Measurements from ENCODE around the gene MACF1.

Gene MACF1

DNA sequence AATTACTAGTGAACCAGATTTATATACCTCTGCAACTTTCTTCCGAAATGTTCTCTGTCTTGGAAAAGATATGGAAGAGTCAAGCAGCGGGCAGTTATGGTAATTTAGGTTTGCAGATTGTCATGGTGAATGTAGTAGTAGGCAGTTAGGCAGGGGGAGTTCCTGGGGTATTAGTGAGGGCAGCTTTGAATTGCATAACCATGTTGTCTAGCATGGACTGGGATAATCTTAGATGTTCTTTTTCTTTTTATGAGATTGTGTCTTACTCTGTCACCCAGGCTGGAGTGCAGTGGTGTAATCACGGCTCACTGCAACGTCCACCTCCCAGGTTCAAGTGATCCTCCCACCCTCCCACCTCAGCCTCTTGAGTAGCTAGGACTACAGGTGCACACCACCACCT lies 25.0 kb downstream of the MACF1 start:
- no peak overlapping the region for H3K4me3 ChIP-seq (ENCODE audit: low read length)
- no peak for DNase-seq (ENCODE audit: low read depth)
- TF ChIP-seq, protein P1, sequence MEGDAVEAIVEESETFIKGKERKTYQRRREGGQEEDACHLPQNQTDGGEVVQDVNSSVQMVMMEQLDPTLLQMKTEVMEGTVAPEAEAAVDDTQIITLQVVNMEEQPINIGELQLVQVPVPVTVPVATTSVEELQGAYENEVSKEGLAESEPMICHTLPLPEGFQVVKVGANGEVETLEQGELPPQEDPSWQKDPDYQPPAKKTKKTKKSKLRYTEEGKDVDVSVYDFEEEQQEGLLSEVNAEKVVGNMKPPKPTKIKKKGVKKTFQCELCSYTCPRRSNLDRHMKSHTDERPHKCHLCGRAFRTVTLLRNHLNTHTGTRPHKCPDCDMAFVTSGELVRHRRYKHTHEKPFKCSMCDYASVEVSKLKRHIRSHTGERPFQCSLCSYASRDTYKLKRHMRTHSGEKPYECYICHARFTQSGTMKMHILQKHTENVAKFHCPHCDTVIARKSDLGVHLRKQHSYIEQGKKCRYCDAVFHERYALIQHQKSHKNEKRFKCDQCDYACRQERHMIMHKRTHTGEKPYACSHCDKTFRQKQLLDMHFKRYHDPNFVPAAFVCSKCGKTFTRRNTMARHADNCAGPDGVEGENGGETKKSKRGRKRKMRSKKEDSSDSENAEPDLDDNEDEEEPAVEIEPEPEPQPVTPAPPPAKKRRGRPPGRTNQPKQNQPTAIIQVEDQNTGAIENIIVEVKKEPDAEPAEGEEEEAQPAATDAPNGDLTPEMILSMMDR (conservative IDR thresholded peaks at IDR 0.05; ENCODE audit: low read length), result no peak

DNA sequence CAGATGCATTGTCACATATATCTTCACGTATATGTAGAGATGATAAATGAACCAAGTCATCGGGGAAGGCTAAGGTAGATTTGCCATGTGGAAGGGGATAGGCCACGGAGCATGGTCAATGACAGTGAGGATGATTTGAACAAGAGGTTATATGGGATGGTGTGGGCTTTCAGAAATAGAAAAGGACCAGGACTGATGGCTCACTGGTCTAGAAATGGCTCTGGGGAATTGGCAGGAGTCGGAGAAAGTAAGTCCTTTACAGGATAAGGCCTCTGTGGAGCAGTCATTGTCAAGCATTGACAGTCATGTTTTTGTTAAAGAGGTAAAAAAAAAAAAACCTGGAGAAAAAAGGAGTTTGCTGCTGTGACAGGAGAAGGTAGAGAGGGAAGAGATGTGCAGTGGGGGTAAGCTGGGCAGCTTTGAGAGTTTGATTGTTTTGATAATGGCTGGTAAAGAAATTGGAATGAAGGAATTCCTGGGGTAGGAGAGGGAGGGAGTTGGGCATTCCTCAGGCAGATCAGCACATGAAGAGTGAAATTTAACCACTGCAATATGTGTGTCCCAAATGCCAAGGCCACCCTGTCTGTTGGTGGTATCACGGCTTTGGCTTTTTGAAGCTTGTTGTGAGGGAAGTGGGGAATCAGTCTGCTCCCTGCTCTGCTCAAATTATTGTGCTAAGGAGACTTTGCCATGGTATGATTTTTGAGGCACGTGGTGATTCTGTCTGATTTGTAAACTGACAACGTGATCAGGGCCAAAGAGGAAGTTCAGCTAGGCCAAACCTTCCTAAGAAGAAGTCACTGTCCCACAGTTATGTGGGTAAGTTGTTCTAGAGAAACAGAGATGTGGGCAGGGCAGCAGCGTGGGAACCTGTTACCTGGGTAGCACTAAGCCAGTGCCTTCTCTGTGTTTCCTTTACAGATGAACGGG lies 26.0 kb downstream of the MACF1 start:
- TF ChIP-seq, protein P1 (conservative IDR thresholded peaks at IDR 0.05; ENCODE audit: low read length), result no peak
- no peak overlapping the region for H3K4me3 ChIP-seq (ENCODE audit: low read length)
- DNase-seq (ENCODE audit: low read depth), result peak; percentile 67

DNA sequence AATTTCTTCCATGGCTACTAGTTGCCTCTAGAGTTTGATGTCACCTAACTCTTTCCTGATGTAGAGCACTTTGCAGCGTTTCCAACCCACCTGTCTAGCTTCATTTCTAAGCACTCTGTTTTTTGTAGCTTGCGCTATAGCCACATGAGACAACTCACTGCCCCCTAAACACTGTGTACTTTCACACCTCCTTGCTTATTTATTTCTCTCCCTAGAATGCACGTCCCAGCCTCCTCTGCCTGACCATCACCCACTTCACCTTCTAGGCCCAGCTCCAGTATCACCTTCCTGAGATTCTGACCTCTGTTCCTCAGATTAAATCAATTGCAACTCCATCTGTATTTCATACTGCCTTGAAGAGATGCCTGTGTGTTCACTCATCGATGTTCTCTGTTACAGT lies 32.5 kb downstream of the MACF1 start:
- TF ChIP-seq, protein P1 (conservative IDR thresholded peaks at IDR 0.05; ENCODE audit: low read length), result no peak
- no peak overlapping the region for H3K4me3 ChIP-seq (ENCODE audit: low read length)
- no peak for DNase-seq (ENCODE audit: low read depth)

DNA sequence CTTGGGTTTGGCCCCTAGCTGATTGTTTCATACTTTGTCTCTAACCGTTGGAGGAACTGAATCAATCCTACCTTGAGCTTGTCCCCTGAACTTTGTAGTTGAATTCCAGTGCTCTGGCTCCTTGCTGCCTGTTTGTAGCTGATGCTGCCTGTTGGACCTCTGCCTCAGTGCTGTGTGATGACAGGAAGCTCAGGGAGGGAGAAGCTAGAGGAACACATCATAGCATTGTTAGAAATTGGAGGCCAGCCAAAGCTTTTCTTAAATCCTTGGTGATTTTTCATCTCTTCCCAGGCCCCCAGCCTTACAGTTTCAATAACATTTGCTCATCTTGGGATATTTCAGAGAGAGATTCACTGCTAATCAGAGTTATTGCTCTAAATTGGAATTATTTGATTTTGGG lies 34.0 kb downstream of the MACF1 start:
- TF ChIP-seq, protein P1 (conservative IDR thresholded peaks at IDR 0.05; ENCODE audit: low read length), result no peak
- no peak overlapping the region for H3K4me3 ChIP-seq (ENCODE audit: low read length)
- peak; percentile 81 for DNase-seq (ENCODE audit: low read depth)

DNA sequence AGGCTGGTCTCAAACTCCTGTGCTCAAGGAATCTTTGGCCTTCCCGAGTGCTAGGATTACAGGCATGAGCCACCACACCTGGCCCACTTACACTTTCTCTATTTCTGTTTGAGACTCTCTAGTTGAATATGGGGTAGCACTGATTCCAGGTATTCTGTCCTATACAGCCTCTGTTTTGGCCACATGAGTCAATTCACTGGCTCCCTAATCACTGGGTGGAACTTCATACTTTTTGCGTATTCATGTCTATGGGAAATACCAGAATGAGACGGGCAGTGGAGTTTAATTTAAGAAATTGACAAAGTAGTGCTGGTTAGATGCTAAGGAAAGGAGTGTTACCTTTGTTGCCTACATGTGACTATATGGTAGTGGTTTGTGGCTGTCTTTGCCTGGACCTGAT lies 35.5 kb downstream of the MACF1 start:
- no peak overlapping the region for H3K4me3 ChIP-seq (ENCODE audit: low read length)
- TF ChIP-seq, protein P1 (conservative IDR thresholded peaks at IDR 0.05; ENCODE audit: low read length), result no peak
- no peak for DNase-seq (ENCODE audit: low read depth)

DNA sequence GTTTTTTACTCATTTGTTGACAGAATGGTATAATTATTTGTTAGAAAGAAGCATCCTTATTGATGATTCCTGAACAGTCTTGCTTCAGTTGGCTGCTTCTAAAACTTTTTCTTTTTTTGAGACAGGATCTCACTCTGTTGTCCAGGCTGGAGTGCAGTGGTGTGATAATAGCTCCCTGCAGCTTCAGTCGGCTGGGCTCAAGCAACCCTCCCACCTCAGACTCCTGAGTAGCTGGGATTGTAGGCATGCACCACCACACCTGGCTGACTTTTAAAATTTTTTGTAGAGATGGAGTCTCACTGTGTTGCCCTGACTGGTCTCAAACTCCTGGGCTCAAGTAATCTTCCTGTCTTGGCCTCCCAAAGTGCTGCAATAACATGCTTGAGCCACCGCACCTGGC lies 38.8 kb downstream of the MACF1 start:
- H3K4me3 ChIP-seq (ENCODE audit: low read length), result no peak overlapping the region
- TF ChIP-seq, protein P1 (conservative IDR thresholded peaks at IDR 0.05; ENCODE audit: low read length), result no peak
- DNase-seq (ENCODE audit: low read depth), result no peak

Measured in AG10803 (cell line).